GM23338 (cell line): ENCODE measurements around the gene PPP1CA. TPM values are rescaled to one million over a fixed set of nuclear protein-coding genes. Genes with fewer than 3 reads are reported as not detected.

Source experiments
- ATAC-seq: fragments of 200-7000 bp; cut with Tn5 transposase; 3 replicates; pipeline ENCODE4 v1.9.1; 2020
- DNase-seq: peaks from one replicate; pipeline ENCODE4 v3.0.0-alpha.2; 2015; ENCODE audit warnings: low spot score
- H2AFZ ChIP-seq: fragments of 200-600 bp; sonication (generic); 2 replicates; pipeline ENCODE4 v1.8.0; 2016; ENCODE audit warnings: antibody characterized with exemption, mild to moderate bottlenecking, moderate library complexity
- H3F3A ChIP-seq: fragments of 200-600 bp; sonication (generic); replicated peaks from 2 replicates; pipeline ENCODE4 v1.8.0; 2017; ENCODE audit warnings: antibody characterized with exemption, mixed run types, low read depth
- H3K27ac ChIP-seq: fragments of 200-600 bp; sonication (generic); 2 replicates; pipeline ENCODE4 v1.6.1; 2016; ENCODE audit warnings: low read depth
- H3K27me3 ChIP-seq: fragments of 200-600 bp; sonication (generic); 2 replicates; pipeline ENCODE4 v1.8.0; 2016; ENCODE audit warnings: mild to moderate bottlenecking, mixed run types, moderate library complexity; ENCODE audit not compliant: insufficient read depth
- H3K36me3 ChIP-seq: fragments of 200-600 bp; sonication (generic); 2 replicates; pipeline ENCODE4 v1.8.0; 2016; ENCODE audit warnings: mild to moderate bottlenecking; ENCODE audit not compliant: insufficient read depth
- H3K4me1 ChIP-seq: fragments of 200-600 bp; sonication (generic); 2 replicates; pipeline ENCODE4 v1.8.0; 2016; ENCODE audit warnings: mild to moderate bottlenecking, moderate library complexity; ENCODE audit not compliant: insufficient read depth
- H3K4me2 ChIP-seq: fragments of 200-600 bp; sonication (generic); 2 replicates; pipeline ENCODE4 v1.7.1; 2017; ENCODE audit warnings: mixed run types
- H3K4me3 ChIP-seq: fragments of 200-600 bp; sonication (generic); 2 replicates; pipeline ENCODE4 v1.6.1; 2016; ENCODE audit warnings: mixed run types
- H3K79me2 ChIP-seq: fragments of 200-600 bp; sonication (generic); replicated peaks from 2 replicates; pipeline ENCODE4 v1.8.0; 2017; ENCODE audit warnings: mild to moderate bottlenecking; ENCODE audit not compliant: insufficient read depth
- H3K9me2 ChIP-seq: fragments of 200-600 bp; sonication (generic); 2 replicates; pipeline ENCODE4 v1.8.0; 2017; ENCODE audit not compliant: insufficient read depth
- H4K20me1 ChIP-seq: fragments of 200-600 bp; sonication (generic); replicated peaks from 2 replicates; pipeline ENCODE4 v1.8.0; 2017; ENCODE audit warnings: mild to moderate bottlenecking; ENCODE audit not compliant: insufficient read depth
- H3K27ac Mint-ChIP-seq: 2 replicates; pipeline ENCODE4 v1.8.0; 2020; ENCODE audit warnings: inconsistent platforms, mild to moderate bottlenecking, moderate library complexity, mixed read lengths
- H3K27me3 Mint-ChIP-seq: 3 replicates; pipeline ENCODE4 v1.8.0; 2022; ENCODE audit warnings: low read depth, mild to moderate bottlenecking, moderate library complexity, mixed read lengths, inconsistent platforms; ENCODE audit not compliant: insufficient read depth, poor library complexity
- H3K36me3 Mint-ChIP-seq: 3 replicates; pipeline ENCODE4 v1.8.0; 2021; ENCODE audit warnings: low read depth, mild to moderate bottlenecking, inconsistent platforms, moderate library complexity, mixed read lengths
- H3K4me1 Mint-ChIP-seq: 3 replicates; pipeline ENCODE4 v1.8.0; 2020; ENCODE audit warnings: mild to moderate bottlenecking, inconsistent platforms, mixed read lengths
- H3K4me3 Mint-ChIP-seq: 3 replicates; pipeline ENCODE4 v1.8.0; 2021; ENCODE audit warnings: moderate library complexity, mild to moderate bottlenecking, inconsistent platforms, mixed read lengths
- H3K9me3 Mint-ChIP-seq: 3 replicates; pipeline ENCODE4 v1.8.0; 2020; ENCODE audit warnings: moderate library complexity, mild to moderate bottlenecking, inconsistent platforms, mixed read lengths
- POLR2AphosphoS5 ChIP-seq: IDR thresholded peaks from 2 replicates; pipeline ENCODE4 v1.6.1; 2016; ENCODE audit warnings: antibody characterized with exemption, low read depth
- ZNF114 ChIP-seq: fragments of 250-450 bp; sonication (Bioruptor Pico); IDR thresholded peaks from 2 replicates; pipeline ENCODE4 v1.5.0; 2020; ENCODE audit warnings: mild to moderate bottlenecking, moderate library complexity
- ZNF331 ChIP-seq: fragments of 250-450 bp; sonication (Bioruptor Pico); IDR thresholded peaks from 2 replicates; pipeline ENCODE4 v1.5.0; 2020; ENCODE audit warnings: low read depth, mild to moderate bottlenecking, moderate library complexity
- polyA plus RNA-seq: library from polyadenylated mRNA; unstranded; fragments of >200 nt; fragmentation: Nextera tagmentation; extraction: Ambion mirVana; gene quantifications from 2 replicates; pipeline ENCODE4 v1.2.1, GENCODE V29; 2016
- total RNA-seq: library from RNA; depleted of rRNA; stranded (reverse); fragments of >200 nt; shearing (Covaris generic); gene quantifications from 2 replicates; pipeline ENCODE4 v1.2.3, GENCODE V29; 2014
- TF ChIP-seq, protein P1 (sequence below): IDR thresholded peaks from 2 replicates; pipeline ENCODE4 v1.6.1; 2016; ENCODE audit warnings: antibody characterized with exemption
- TF ChIP-seq, protein P2 (sequence below), 2 experiments: fragments of 200-600 bp in 1 of 2; sonication (generic) in 1 of 2; conservative IDR thresholded peaks; 2 replicates each; pipeline versions ENCODE4 v1.5.1 to v1.6.1; 2016 to 2017; ENCODE audit warnings: antibody characterized with exemption in 2 of 2, low read depth in 2 of 2, mild to moderate bottlenecking in 2 of 2, moderate library complexity in 1 of 2
- TF ChIP-seq, protein P3 (sequence below): IDR thresholded peaks from one replicate; pipeline ENCODE4 v1.6.1; 2018; ENCODE audit warnings: antibody characterized with exemption; ENCODE audit not compliant: unreplicated experiment

Gene PPP1CA
- total and polyA plus RNA-seq, 2 experiments from 2014 or later = 217 to 237 TPM

DNA sequence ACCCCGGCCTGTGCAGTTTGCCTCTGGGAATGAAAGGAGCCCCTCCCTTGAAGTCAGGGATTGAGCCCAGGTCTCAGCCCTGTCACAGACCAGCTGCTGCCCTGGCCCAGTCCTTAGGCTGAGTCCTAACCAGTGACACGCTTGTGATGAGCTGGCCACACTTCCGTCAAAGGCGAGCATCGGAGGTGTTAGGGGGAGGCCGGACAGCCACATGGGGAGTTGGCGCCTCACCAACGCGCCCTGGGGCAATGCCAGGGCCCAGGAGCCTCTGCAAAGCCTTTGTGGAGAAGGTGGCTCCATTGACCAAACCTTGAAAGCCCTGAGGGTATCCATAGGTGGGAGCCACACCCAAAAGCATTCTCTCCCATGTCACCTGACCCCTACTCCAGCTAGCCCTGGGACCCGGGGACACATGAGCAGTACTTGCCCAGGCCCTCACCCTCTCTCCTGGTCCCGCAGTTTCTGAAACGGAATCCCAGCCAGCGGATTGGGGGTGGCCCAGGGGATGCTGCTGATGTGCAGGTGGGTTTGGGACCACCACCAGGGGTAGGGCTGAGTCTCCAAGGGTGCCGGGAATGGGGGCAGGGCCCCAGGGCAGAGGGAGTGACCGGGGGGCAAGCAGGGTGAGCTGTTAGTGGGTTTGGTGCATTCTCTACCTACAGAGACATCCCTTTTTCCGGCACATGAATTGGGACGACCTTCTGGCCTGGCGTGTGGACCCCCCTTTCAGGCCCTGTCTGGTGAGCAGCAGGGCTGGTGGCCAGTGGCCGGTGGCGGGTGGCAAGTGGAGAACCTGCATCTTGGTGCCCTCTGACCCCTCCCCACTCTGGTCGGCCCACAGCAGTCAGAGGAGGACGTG is 32.1 kb upstream of the PPP1CA start:
- H2AFZ ChIP-seq = no peak overlapping the region
- no peak for ATAC-seq
- TF ChIP-seq, protein P1, sequence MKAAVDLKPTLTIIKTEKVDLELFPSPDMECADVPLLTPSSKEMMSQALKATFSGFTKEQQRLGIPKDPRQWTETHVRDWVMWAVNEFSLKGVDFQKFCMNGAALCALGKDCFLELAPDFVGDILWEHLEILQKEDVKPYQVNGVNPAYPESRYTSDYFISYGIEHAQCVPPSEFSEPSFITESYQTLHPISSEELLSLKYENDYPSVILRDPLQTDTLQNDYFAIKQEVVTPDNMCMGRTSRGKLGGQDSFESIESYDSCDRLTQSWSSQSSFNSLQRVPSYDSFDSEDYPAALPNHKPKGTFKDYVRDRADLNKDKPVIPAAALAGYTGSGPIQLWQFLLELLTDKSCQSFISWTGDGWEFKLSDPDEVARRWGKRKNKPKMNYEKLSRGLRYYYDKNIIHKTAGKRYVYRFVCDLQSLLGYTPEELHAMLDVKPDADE = no peak
- TF ChIP-seq ZNF114 (CRISPR knock-in tag) (no peak), POLR2AphosphoS5 (no peak), ZNF331 (CRISPR knock-in tag) (no peak)
- TF ChIP-seq, protein P2, sequence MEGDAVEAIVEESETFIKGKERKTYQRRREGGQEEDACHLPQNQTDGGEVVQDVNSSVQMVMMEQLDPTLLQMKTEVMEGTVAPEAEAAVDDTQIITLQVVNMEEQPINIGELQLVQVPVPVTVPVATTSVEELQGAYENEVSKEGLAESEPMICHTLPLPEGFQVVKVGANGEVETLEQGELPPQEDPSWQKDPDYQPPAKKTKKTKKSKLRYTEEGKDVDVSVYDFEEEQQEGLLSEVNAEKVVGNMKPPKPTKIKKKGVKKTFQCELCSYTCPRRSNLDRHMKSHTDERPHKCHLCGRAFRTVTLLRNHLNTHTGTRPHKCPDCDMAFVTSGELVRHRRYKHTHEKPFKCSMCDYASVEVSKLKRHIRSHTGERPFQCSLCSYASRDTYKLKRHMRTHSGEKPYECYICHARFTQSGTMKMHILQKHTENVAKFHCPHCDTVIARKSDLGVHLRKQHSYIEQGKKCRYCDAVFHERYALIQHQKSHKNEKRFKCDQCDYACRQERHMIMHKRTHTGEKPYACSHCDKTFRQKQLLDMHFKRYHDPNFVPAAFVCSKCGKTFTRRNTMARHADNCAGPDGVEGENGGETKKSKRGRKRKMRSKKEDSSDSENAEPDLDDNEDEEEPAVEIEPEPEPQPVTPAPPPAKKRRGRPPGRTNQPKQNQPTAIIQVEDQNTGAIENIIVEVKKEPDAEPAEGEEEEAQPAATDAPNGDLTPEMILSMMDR (conservative IDR thresholded peaks at IDR 0.05; ENCODE audit: low read depth in 2 of 2) = no peak
- TF ChIP-seq, protein P3, sequence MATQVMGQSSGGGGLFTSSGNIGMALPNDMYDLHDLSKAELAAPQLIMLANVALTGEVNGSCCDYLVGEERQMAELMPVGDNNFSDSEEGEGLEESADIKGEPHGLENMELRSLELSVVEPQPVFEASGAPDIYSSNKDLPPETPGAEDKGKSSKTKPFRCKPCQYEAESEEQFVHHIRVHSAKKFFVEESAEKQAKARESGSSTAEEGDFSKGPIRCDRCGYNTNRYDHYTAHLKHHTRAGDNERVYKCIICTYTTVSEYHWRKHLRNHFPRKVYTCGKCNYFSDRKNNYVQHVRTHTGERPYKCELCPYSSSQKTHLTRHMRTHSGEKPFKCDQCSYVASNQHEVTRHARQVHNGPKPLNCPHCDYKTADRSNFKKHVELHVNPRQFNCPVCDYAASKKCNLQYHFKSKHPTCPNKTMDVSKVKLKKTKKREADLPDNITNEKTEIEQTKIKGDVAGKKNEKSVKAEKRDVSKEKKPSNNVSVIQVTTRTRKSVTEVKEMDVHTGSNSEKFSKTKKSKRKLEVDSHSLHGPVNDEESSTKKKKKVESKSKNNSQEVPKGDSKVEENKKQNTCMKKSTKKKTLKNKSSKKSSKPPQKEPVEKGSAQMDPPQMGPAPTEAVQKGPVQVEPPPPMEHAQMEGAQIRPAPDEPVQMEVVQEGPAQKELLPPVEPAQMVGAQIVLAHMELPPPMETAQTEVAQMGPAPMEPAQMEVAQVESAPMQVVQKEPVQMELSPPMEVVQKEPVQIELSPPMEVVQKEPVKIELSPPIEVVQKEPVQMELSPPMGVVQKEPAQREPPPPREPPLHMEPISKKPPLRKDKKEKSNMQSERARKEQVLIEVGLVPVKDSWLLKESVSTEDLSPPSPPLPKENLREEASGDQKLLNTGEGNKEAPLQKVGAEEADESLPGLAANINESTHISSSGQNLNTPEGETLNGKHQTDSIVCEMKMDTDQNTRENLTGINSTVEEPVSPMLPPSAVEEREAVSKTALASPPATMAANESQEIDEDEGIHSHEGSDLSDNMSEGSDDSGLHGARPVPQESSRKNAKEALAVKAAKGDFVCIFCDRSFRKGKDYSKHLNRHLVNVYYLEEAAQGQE = no peak

More for the DNA sequence above, 32.1 kb upstream of the PPP1CA start:
- Histone ChIP-seq H3K79me2 (peaks cover 7% of the 10 kb centered on the region), H4K20me1 (no peaks in the 10 kb centered on the region), H3K27me3 (no peaks in the 10 kb centered on the region), H3K4me1 (peaks cover 17% of the 10 kb centered on the region), H3K9me2 (no peaks in the 10 kb centered on the region), H3K27ac (no peak overlapping the region), H3K4me3 (no peak overlapping the region), H3K36me3 (0 out of 2 replicates have a peak, but pooled peaks cover 3% of the 10 kb centered on the region), H3F3A (peaks cover 5% of the 10 kb centered on the region; the same call in 1 of the 2 replicates), H3K4me2 (no peak overlapping the region)
- peaks cover 6% of the 10 kb centered on the region for H3K27me3 Mint-ChIP-seq
- H3K27ac Mint-ChIP-seq = no peak overlapping the region
- no peaks in the 10 kb centered on the region; the same call in 2 of the 3 replicates for H3K9me3 Mint-ChIP-seq
- no peak for DNase-seq
- H3K4me1 Mint-ChIP-seq = peaks cover 17% of the 10 kb centered on the region
- H3K36me3 Mint-ChIP-seq = peaks cover 24% of the 10 kb centered on the region
- no peak overlapping the region for H3K4me3 Mint-ChIP-seq
